ENCODE measurements around the gene ABHD2. TPM values are rescaled to one million over a fixed set of nuclear protein-coding genes. Genes with fewer than 3 reads are reported as not detected.
A peak's percentile ranks its signal among the peaks of the same experiment; 100 is the strongest.

The ABHD2 gene
- total RNA-seq, 1 donor from 2014 or later: 69.9 TPM

- intact Hi-C loops (cut with DNase I): loop anchor here (2.0 kb wide), 2 partner anchors 14 to 46 kb away; no protein-coding TSS in a partner anchor
- DNase-seq (ENCODE audit: missing footprints) (peak; percentile 87), ATAC-seq (peak; percentile 7)
Observed at GRCh38 chr15:89090791-89091626, 2.8 kb downstream of the ABHD2 start.

GRCh38 chr15:89091627-89092220, 3.5 kb downstream of the ABHD2 start:
- ATAC-seq (no peak), DNase-seq (ENCODE audit: missing footprints) (no peak)
- intact Hi-C loops (cut with DNase I): loop anchor here (2.0 kb wide), 2 partner anchors 13 to 45 kb away; no protein-coding TSS in a partner anchor

DNA sequence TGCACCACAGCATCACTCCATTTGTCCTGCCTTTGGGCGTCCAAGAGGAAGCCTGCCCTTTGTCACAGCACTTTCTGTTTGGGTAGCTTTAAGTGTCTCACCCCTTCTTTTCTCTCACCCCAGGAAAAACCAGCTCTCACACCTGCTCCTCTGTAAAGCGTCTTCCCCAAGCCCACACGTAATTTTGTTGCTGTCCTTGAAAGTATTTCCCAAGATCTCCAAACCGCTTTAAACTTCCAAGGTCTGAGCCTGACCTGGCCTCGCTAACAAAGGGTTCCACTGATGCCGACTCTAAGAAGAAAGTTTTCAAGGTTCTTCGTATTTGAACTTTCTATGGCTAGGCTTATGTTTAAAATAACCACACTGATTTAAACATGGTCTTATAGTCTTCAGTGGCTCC, 5.3 kb downstream of the ABHD2 start:
- DNase-seq (ENCODE audit: missing footprints) (no peak), ATAC-seq (no peak)
- intact Hi-C loops (cut with DNase I): no loop called here

DNA sequence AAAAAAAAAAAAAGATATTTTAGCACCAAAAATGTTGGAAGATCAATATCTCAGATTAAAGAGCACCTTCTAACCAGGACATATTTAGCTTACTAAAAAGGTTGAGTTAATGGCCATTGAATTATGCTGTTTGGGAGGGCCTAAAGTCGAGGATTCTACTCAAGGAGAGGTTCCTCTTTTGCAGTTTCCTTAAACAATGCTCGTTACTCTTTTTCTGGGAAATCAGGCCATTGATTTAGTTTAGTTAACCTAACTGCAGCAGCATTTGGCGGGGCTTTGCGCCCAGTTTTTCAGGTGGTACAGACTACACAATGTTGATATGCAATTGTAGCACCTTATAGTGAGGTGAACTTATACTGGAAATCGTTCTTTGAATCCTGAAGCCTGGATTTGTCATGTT, 6.8 kb downstream of the ABHD2 start:
- intact Hi-C loops (cut with DNase I): no loop called here
- ATAC-seq (no peak), DNase-seq (ENCODE audit: missing footprints) (no peak)

- ATAC-seq (no peak), DNase-seq (ENCODE audit: missing footprints) (no peak)
- intact Hi-C loops (cut with DNase I): no loop called here
Observed at GRCh38 chr15:89095556-89095955, 7.3 kb downstream of the ABHD2 start.

GRCh38 chr15:89096664-89097063, 8.4 kb downstream of the ABHD2 start:
- ATAC-seq (peak; percentile 52), DNase-seq (ENCODE audit: missing footprints) (no peak)
- intact Hi-C loops (cut with DNase I): no loop called here

GRCh38 chr15:89097313-89097712, 9.1 kb downstream of the ABHD2 start:
- no peak for DNase-seq (ENCODE audit: missing footprints)
- ATAC-seq: no peak
- intact Hi-C loops (cut with DNase I): no loop called here

- no peak for ATAC-seq
- intact Hi-C loops (cut with DNase I): no loop called here
- no peak for DNase-seq (ENCODE audit: missing footprints)
Observed at GRCh38 chr15:89098281-89098680, 10.0 kb downstream of the ABHD2 start.

DNA sequence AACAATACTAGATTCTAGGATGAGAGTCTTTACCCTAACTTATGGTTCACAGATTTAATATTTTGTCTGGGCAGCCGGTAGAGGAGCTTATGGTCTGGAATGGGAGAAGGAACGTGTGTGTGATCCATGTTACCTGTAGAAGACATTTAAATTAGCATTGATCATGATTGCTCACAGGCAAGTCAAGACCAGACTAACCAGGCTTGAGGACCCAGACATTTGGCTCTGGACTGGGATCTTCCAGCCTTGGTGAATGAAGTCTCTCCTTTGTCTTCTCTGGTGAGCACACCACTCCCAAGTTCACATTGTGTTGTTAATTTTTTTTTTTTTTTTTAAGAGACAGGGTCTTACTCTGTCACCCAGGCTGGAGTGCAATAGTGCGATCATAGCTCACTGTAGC, 11.7 kb downstream of the ABHD2 start:
- no peak for DNase-seq (ENCODE audit: missing footprints)
- ATAC-seq: no peak
- intact Hi-C loops (cut with DNase I): no loop called here

- intact Hi-C loops (cut with DNase I): no loop called here
- ATAC-seq (peak; percentile 74), DNase-seq (ENCODE audit: missing footprints) (no peak)
Observed at GRCh38 chr15:89101302-89102193, 13.3 kb downstream of the ABHD2 start.

DNA sequence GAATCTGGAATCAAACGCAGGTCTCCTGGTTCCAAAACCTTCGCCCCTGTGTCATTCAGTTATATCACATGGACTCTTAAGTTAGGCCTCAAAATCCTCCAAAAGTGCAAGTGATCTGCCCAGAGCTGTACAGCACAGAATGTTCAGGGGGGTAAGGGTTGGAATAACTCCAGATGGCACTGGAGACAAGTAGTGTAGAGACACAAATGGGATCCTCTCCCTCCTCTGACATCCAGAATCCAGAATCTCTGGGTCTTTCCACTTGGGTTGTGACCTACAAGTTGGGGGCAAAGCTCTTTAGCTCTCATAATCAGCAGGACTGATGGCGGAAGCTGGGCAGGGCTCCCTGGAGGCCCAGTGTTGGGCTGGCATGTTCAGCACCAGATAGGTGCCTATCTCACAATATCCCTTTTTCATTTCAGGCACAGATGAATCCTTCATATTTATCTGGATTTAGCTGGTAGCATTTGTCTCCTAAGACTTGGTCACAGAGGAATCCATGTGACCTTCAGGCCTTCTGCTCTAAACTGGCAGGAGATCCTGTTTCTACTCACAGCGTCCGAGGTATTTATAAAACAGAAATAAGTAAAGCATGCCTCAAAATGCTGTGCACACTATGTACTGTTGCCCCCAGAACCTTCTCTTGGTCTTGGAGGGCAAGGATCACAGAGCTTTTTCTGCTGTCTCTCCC, 15.4 kb downstream of the ABHD2 start:
- ATAC-seq (peak; percentile 9), DNase-seq (ENCODE audit: missing footprints) (no peak)
- intact Hi-C loops (cut with DNase I): loop anchor here (2.0 kb wide), 1 partner anchor 13 kb away; no protein-coding TSS in a partner anchor

DNA sequence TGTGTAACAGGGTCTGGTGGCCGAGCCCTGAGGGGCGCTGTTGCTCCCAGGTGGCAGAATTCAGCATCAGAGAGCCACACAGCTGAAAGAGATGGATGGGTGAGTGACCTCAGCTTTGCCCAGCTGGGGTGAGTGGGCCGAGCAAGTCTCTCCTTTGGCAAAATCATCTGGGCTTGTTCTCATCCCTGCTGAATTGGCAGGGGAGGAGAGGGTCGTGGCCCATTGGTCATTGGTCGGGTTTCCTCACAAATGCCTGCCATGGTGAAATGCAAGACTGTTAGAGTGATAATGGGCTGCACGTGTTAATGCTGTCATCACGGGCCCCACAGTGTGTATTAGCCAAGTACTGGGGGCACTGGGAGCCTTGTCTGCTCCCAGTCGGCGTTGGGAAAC, 15.9 kb downstream of the ABHD2 start:
- intact Hi-C loops (cut with DNase I): loop anchor here (2.0 kb wide), 1 partner anchor 13 kb away; no protein-coding TSS in a partner anchor
- ATAC-seq: peak; percentile 70
- no peak for DNase-seq (ENCODE audit: missing footprints)

DNA sequence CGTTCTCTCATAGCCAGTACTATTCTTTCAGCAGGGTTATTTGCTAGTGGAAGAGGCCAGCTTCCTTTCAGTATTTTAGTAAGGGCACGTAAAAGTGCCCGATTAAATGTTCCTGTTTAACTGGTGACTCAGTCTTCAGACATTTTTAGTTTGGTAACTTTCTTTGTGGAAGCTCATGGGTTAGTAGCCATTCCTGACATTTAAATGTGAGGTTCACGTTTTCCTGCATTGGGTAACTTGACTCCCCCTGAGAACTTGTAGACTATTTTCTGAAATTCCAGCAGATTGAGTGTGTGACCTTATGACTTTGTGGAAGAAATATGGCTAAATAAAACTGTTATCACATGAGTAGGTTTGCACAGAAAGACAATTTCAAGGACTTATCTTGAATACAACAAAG, 16.9 kb downstream of the ABHD2 start:
- intact Hi-C loops (cut with DNase I): loop anchor here (2.0 kb wide), 1 partner anchor 14 kb away; no protein-coding TSS in a partner anchor
- peak; percentile 18 for ATAC-seq

GRCh38 chr15:89106200-89106599, 17.9 kb downstream of the ABHD2 start:
- intact Hi-C loops (cut with DNase I): no loop called here
- no peak for DNase-seq (ENCODE audit: missing footprints)
- no peak for ATAC-seq

More for the DNA sequence above, 16.9 kb downstream of the ABHD2 start:
- no peak for DNase-seq (ENCODE audit: missing footprints)

DNA sequence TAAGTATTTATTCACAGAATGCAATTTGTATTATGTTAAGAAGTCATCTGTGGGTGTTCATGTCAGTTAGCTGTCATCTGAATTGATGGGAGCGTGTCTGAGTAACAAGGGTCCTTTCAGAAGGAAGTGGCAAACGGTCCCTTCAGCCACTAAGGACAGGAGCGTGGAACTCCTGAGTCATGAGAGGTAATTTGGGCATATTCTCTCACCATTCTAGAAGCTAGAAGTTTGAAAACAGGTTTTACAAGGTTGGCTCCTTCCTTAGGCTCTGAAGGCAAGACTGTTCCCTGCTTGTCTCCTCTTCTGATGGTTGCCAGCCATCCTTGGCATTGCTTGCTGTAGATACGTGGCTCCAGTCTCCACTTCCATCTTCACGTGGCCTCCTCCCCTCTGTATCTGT, 19.7 kb downstream of the ABHD2 start:
- DNase-seq (ENCODE audit: missing footprints) (no peak), ATAC-seq (no peak)
- intact Hi-C loops (cut with DNase I): no loop called here

GRCh38 chr15:89108835-89109234, 20.6 kb downstream of the ABHD2 start:
- intact Hi-C loops (cut with DNase I): no loop called here
- DNase-seq (ENCODE audit: missing footprints) (no peak), ATAC-seq (no peak)

GRCh38 chr15:89109238-89109637, 21.0 kb downstream of the ABHD2 start:
- ATAC-seq (no peak), DNase-seq (ENCODE audit: missing footprints) (no peak)
- intact Hi-C loops (cut with DNase I): no loop called here

DNA sequence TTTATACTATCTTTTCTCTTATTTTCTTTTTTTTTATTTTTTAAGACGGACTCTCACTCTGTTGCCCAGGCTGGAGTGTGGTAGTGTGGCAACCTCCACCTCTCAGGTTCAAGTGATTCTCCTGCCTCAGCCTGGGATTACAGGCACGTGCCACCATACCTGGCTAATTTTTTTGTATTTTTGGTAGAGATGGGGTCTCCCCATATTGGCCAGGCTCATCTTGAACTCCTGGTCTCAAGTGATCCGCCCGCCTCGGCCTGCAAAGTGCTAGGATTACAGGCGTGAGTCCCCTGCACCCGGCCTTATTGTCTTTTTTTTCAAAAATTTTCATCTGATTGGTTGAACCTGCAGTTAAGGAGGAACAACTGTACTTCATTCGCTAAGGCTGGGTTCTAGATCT, 21.8 kb downstream of the ABHD2 start:
- DNase-seq (ENCODE audit: missing footprints) (no peak), ATAC-seq (no peak)
- intact Hi-C loops (cut with DNase I): no loop called here

DNA sequence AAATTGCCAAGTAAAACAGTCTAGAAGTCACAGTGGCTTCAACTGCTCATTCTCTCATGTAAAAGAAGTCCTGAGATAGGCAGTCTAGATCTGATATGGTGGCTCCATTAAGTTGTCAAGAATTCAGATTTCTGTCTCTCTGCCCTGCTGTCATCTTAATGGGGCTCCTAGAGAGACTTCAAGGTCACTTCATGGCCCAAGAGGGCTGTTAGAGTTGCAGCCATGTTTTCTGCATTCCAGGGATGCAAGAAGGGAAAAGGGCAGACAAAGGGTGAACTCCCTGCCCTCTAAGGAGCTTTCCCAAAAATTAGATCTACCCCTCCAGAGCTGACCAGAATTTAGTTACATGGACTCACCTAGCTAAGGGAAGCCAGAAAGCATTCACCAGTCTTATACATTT, 23.1 kb downstream of the ABHD2 start:
- ATAC-seq (no peak), DNase-seq (ENCODE audit: missing footprints) (no peak)
- intact Hi-C loops (cut with DNase I): no loop called here
